Testis (tissue), 3 donors: ENCODE results near the gene SLC22A23. TPM values are rescaled to one million over a fixed set of nuclear protein-coding genes. Genes with fewer than 3 reads are reported as not detected.

Source experiments
- DNase-seq: peaks from one replicate; pipeline ENCODE4 v3.0.0-alpha.2; 2019
- H3K27ac ChIP-seq, 2 donors: fragments of 200-600 bp; sonication (generic); one replicate each; pipeline ENCODE4 v1.5.1; 2019
- H3K27me3 ChIP-seq: fragments of 200-600 bp; sonication (generic); one replicate; pipeline ENCODE4 v1.5.1; 2019
- H3K36me3 ChIP-seq: fragments of 200-600 bp; sonication (generic); one replicate; pipeline ENCODE4 v1.5.1; 2017; ENCODE audit warnings: low read depth; ENCODE audit errors: missing control alignments
- H3K4me1 ChIP-seq: fragments of 200-600 bp; sonication (generic); one replicate; pipeline ENCODE4 v1.5.1; 2019
- H3K4me3 ChIP-seq, 2 donors: fragments of 200-600 bp; sonication (generic); one replicate each; pipeline ENCODE4 v1.5.1; 2017 to 2019
- H3K9me3 ChIP-seq: fragments of 200-600 bp; sonication (generic); one replicate; pipeline ENCODE4 v1.5.1; 2017
- CTCF ChIP-seq, 3 experiments: fragments of 450-650 bp in 2 of 3; fragments of 200-600 bp in 1 of 3; sonication (generic) in 1 of 3; IDR thresholded peaks; one replicate each; pipeline ENCODE4 v1.5.1; 2016 to 2019; ENCODE audit warnings: antibody characterized with exemption in 3 of 3, mild to moderate bottlenecking in 2 of 3, moderate library complexity in 1 of 3
- POLR2A ChIP-seq: fragments of 450-650 bp; IDR thresholded peaks from one replicate; pipeline ENCODE4 v1.6.1; 2017; ENCODE audit warnings: antibody characterized with exemption, mild to moderate bottlenecking, moderate library complexity
- WGBS, 2 donors: methylation state at CpG; one replicate each; pipeline ENCODE4 v1.1.5; 2018; 5-methylcytosine and 5-hydroxymethylcytosine counted together
- intact Hi-C: fragments of 100-400 bp; cut with DNase I; formaldehyde crosslinking; loops from one replicate; pipeline ENCODE4 v1.15.1; 2023; ENCODE audit warnings: low total_unique reads
- polyA plus RNA-seq: library from polyadenylated mRNA; stranded (reverse); fragments of 350-450 nt; fragmentation: Illumina TruSeq; extraction: RNeasy Lipid Tissue Mini Kit (QIAGEN cat#74804); gene quantifications from one replicate; pipeline ENCODE4 v1.2.3, GENCODE V29; 2014; ENCODE audit warnings: low read depth, low replicate concordance; ENCODE audit not compliant: insufficient read depth
- total RNA-seq, 2 donors: library from RNA; depleted of rRNA; stranded (reverse); fragments of >200 nt; gene quantifications; one replicate each; pipeline ENCODE4 v1.2.3, GENCODE V29; 2016

SLC22A23 gene
- total and polyA plus RNA-seq, 3 donors from 2014 or later: 9.0 to 20.9 (median 14.9) TPM

- no peak overlapping the region for H3K4me3 ChIP-seq
- DNase-seq: no peak
- TF ChIP-seq POLR2A: no peak
- no peak for TF ChIP-seq CTCF (IDR thresholded peaks at IDR 0.05)
- intact Hi-C loops: no loop called here
- WGBS, 2 donors: 84 to 90% methylated on average over 9 of the region's 9 CpGs
- H3K36me3 ChIP-seq: no peaks in the 10 kb centered on the region
- H3K4me1 ChIP-seq: no peaks in the 10 kb centered on the region
- H3K27me3 ChIP-seq: no peaks in the 10 kb centered on the region
- H3K27ac ChIP-seq: no peak overlapping the region
- H3K9me3 ChIP-seq: no peaks in the 10 kb centered on the region
Measured at GRCh38 chr6:3316331-3316730, 140.5 kb downstream of the SLC22A23 start.

GRCh38 chr6:3315841-3316240, 141.0 kb downstream of the SLC22A23 start:
- H3K9me3 ChIP-seq: no peaks in the 10 kb centered on the region
- H3K4me3 ChIP-seq: no peak overlapping the region
- TF ChIP-seq POLR2A (no peak), CTCF (IDR thresholded peaks at IDR 0.05) (no peak)
- intact Hi-C loops: no loop called here
- WGBS, 2 donors: 67 to 76% methylated on average over 8 of the region's 8 CpGs
- H3K4me1 ChIP-seq: no peaks in the 10 kb centered on the region
- H3K27me3 ChIP-seq: no peaks in the 10 kb centered on the region
- H3K36me3 ChIP-seq: no peaks in the 10 kb centered on the region
- DNase-seq: no peak
- H3K27ac ChIP-seq: no peak overlapping the region

GRCh38 chr6:3314621-3315467, 142.0 kb downstream of the SLC22A23 start:
- no peaks in the 10 kb centered on the region for H3K36me3 ChIP-seq
- intact Hi-C loops: no loop called here
- DNase-seq: no peak
- TF ChIP-seq CTCF (IDR thresholded peaks at IDR 0.05) (no peak), POLR2A (no peak)
- no peaks in the 10 kb centered on the region for H3K27me3 ChIP-seq
- H3K4me3 ChIP-seq: no peak overlapping the region
- H3K9me3 ChIP-seq: no peaks in the 10 kb centered on the region
- H3K4me1 ChIP-seq: no peaks in the 10 kb centered on the region
- WGBS, 2 donors: 88 to 90% methylated on average over 20 of the region's 20 CpGs
- H3K27ac ChIP-seq: no peak overlapping the region

- Histone ChIP-seq H3K4me3 (no peak overlapping the region), H3K36me3 (no peaks in the 10 kb centered on the region), H3K27me3 (no peaks in the 10 kb centered on the region), H3K4me1 (no peaks in the 10 kb centered on the region), H3K9me3 (no peaks in the 10 kb centered on the region), H3K27ac (no peak overlapping the region)
- 90 to 92% methylated on average over 7 of the region's 7 CpGs for WGBS, 2 donors
- TF ChIP-seq POLR2A (no peak), CTCF (IDR thresholded peaks at IDR 0.05) (no peak)
- DNase-seq: no peak
- intact Hi-C loops: no loop called here
Measured at GRCh38 chr6:3314176-3314575, 142.7 kb downstream of the SLC22A23 start.
